PC-9 (cell line): ENCODE measurements around the gene ST8SIA1. TPM values are rescaled to one million over a fixed set of nuclear protein-coding genes. Genes with fewer than 3 reads are reported as not detected.

Source experiments
- BruUV-seq: library from RNA; stranded (reverse); fragments of 400-500 nt; replicated peaks from 2 replicates; lab custom pipeline; 2021; lab: Mats Ljungman, UMichigan
- CTCF ChIA-PET: fragments of 300-600 bp; sonication (Branson Sonifier 250); formaldehyde crosslinking; loops from one replicate; lab custom pipeline; 2022; ENCODE audit warnings: antibody characterized with exemption; lab: Charles Lee
- POLR2A ChIA-PET: fragments of 300-600 bp; sonication (Branson Sonifier 250); formaldehyde crosslinking; loops from one replicate; lab custom pipeline; 2022; ENCODE audit warnings: antibody characterized with exemption; ENCODE audit not compliant: unreplicated experiment; lab: Charles Lee
- DNase-seq, 2 experiments: peaks; one replicate each; pipeline versions ENCODE4 v3.0.0 to v3.0.0-alpha.2; 2015 to 2022; ENCODE audit warnings: mixed read lengths in 1 of 2
- H2AFZ ChIP-seq: fragments of 200-600 bp; sonication (generic); 2 replicates; pipeline ENCODE4 v1.8.1; 2017; ENCODE audit warnings: antibody characterized with exemption
- H3F3A ChIP-seq: fragments of 200-600 bp; sonication (generic); 2 replicates; pipeline ENCODE4 v1.8.1; 2017; ENCODE audit warnings: antibody characterized with exemption, mild to moderate bottlenecking, low read depth; ENCODE audit not compliant: insufficient read depth
- H3K27ac ChIP-seq: fragments of 200-600 bp; sonication (generic); 2 replicates; pipeline ENCODE4 v1.6.1; 2016; ENCODE audit warnings: mixed run types
- H3K27me3 ChIP-seq: fragments of 200-600 bp; sonication (generic); 2 replicates; pipeline ENCODE4 v1.6.1; 2016; ENCODE audit warnings: low read depth, mixed run types; ENCODE audit not compliant: insufficient read depth
- H3K36me3 ChIP-seq: fragments of 200-600 bp; sonication (generic); 2 replicates; pipeline ENCODE4 v1.6.1; 2016; ENCODE audit warnings: low read depth, mixed run types
- H3K4me1 ChIP-seq: fragments of 200-600 bp; sonication (generic); replicated peaks from 2 replicates; pipeline ENCODE4 v1.6.1; 2016; ENCODE audit warnings: mixed run types; ENCODE audit not compliant: insufficient read depth
- H3K4me2 ChIP-seq: fragments of 200-600 bp; sonication (generic); 2 replicates; pipeline ENCODE4 v1.6.1; 2017; ENCODE audit warnings: mixed run types
- H3K4me3 ChIP-seq: fragments of 200-600 bp; sonication (generic); 2 replicates; pipeline ENCODE4 v1.6.1; 2016; ENCODE audit warnings: mixed run types
- H3K79me2 ChIP-seq: fragments of 200-600 bp; sonication (generic); 2 replicates; pipeline ENCODE4 v1.6.1; 2017; ENCODE audit warnings: low read depth, mixed run types
- H3K9me2 ChIP-seq: fragments of 200-600 bp; sonication (generic); 2 replicates; pipeline ENCODE4 v1.8.1; 2017; ENCODE audit warnings: mild to moderate bottlenecking; ENCODE audit not compliant: insufficient read depth
- H3K9me3 ChIP-seq: fragments of 200-600 bp; sonication (generic); 2 replicates; pipeline ENCODE4 v1.8.1; 2016; ENCODE audit warnings: low read depth; ENCODE audit not compliant: insufficient read depth
- H4K20me1 ChIP-seq: fragments of 200-600 bp; sonication (generic); 2 replicates; pipeline ENCODE4 v1.8.1; 2017; ENCODE audit not compliant: insufficient read depth
- EZH2 ChIP-seq: fragments of 200-600 bp; sonication (generic); IDR thresholded peaks from 2 replicates; pipeline ENCODE4 v1.8.0; 2017; ENCODE audit warnings: antibody characterized with exemption, low read depth
- intact Hi-C: fragments of 100-400 bp; cut with micrococcal nuclease; formaldehyde crosslinking; loops from one replicate; pipeline ENCODE4 v1.10.0; 2022; ENCODE audit not compliant: unreplicated experiment
- total RNA-seq: library from RNA; stranded (reverse); gene quantifications from 2 replicates; pipeline ENCODE4 v1.2.3, GENCODE V29; 2021
- TF ChIP-seq, protein P1 (sequence below): fragments of 200-600 bp; sonication (generic); conservative IDR thresholded peaks from 2 replicates; pipeline ENCODE4 v1.6.1; 2017; ENCODE audit warnings: mixed run types, antibody characterized with exemption, mild to moderate bottlenecking, moderate library complexity

Gene ST8SIA1
- total RNA-seq, 1 experiment from 2014 or later: 3.1 TPM

GRCh38 chr12:22211128-22211527, 123.4 kb downstream of the ST8SIA1 start:
- Histone ChIP-seq H3K36me3 (no peaks in the 10 kb centered on the region), H3K9me3 (no peaks in the 10 kb centered on the region), H3K9me2 (no peaks in the 10 kb centered on the region), H3K4me3 (no peak overlapping the region), H3K27ac (no peak overlapping the region), H3K4me2 (no peak overlapping the region), H3F3A (no peaks in the 10 kb centered on the region), H2AFZ (no peak overlapping the region), H3K4me1 (no peaks in the 10 kb centered on the region), H3K79me2 (no peaks in the 10 kb centered on the region), H3K27me3 (no peaks in the 10 kb centered on the region), H4K20me1 (no peaks in the 10 kb centered on the region)
- TF ChIP-seq, protein P1, sequence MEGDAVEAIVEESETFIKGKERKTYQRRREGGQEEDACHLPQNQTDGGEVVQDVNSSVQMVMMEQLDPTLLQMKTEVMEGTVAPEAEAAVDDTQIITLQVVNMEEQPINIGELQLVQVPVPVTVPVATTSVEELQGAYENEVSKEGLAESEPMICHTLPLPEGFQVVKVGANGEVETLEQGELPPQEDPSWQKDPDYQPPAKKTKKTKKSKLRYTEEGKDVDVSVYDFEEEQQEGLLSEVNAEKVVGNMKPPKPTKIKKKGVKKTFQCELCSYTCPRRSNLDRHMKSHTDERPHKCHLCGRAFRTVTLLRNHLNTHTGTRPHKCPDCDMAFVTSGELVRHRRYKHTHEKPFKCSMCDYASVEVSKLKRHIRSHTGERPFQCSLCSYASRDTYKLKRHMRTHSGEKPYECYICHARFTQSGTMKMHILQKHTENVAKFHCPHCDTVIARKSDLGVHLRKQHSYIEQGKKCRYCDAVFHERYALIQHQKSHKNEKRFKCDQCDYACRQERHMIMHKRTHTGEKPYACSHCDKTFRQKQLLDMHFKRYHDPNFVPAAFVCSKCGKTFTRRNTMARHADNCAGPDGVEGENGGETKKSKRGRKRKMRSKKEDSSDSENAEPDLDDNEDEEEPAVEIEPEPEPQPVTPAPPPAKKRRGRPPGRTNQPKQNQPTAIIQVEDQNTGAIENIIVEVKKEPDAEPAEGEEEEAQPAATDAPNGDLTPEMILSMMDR: no peak
- TF ChIP-seq EZH2: no peak
- no peak for DNase-seq
- BruUV-seq: no TSS peak
- intact Hi-C loops: no loop called here
- ChIA-PET POLR2A (no interaction called here), CTCF (no interaction called here)

DNA sequence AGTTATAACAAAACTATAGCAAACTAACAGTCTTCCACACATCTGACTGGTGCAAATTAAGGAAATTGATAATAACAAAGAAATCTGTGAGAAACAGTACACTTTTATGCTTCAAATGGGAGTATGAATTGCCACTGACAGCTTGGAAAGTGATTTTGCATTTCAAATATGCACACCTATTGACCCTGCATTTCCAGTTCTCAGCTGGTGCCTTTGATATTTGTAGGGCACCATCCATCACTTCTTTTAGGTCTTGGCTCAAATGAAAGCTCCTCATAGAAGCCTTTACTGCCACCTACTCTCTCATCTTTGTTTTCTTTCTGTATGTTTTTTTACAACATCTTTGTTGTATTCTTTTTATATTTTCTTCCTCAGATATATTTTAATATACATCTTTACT, 125.1 kb downstream of the ST8SIA1 start:
- intact Hi-C loops: no loop called here
- H3K4me1 ChIP-seq: no peaks in the 10 kb centered on the region
- POLR2A ChIA-PET: no interaction called here
- no peak for DNase-seq
- no TSS peak for BruUV-seq
- no peaks in the 10 kb centered on the region for H3K27me3 ChIP-seq
- CTCF ChIA-PET: no interaction called here
- H3K4me3 ChIP-seq: no peak overlapping the region
- H3K4me2 ChIP-seq: no peak overlapping the region
- TF ChIP-seq, protein P1: no peak
- TF ChIP-seq EZH2: no peak
- H3K27ac ChIP-seq: no peak overlapping the region
- H4K20me1 ChIP-seq: no peaks in the 10 kb centered on the region
- H3K36me3 ChIP-seq: no peaks in the 10 kb centered on the region
- no peaks in the 10 kb centered on the region for H3K9me2 ChIP-seq
- H3F3A ChIP-seq: no peaks in the 10 kb centered on the region
- no peaks in the 10 kb centered on the region for H3K9me3 ChIP-seq
- H3K79me2 ChIP-seq: no peaks in the 10 kb centered on the region
- H2AFZ ChIP-seq: no peak overlapping the region

GRCh38 chr12:22206111-22206728, 128.3 kb downstream of the ST8SIA1 start:
- POLR2A ChIA-PET: interaction anchor here (0.7 kb wide), 1 partner anchor 954 kb away, joined by 6 read pairs; no protein-coding TSS in a partner anchor
- no peaks in the 10 kb centered on the region for H3K79me2 ChIP-seq
- intact Hi-C loops: no loop called here

More at GRCh38 chr12:22206111-22206728, 128.3 kb downstream of the ST8SIA1 start:
- Histone ChIP-seq H3K27ac (no peak overlapping the region), H3K9me2 (no peaks in the 10 kb centered on the region), H3K4me2 (no peak overlapping the region), H3K9me3 (peaks cover 4% of the 10 kb centered on the region; the same call in 1 of the 2 replicates), H3K27me3 (no peaks in the 10 kb centered on the region), H3K36me3 (no peaks in the 10 kb centered on the region), H3K4me3 (no peak overlapping the region), H4K20me1 (no peaks in the 10 kb centered on the region), H2AFZ (no peak overlapping the region), H3K4me1 (no peaks in the 10 kb centered on the region), H3F3A (no peaks in the 10 kb centered on the region)
- CTCF ChIA-PET: no interaction called here
- no peak for DNase-seq
- no TSS peak for BruUV-seq
- TF ChIP-seq, protein P1: no peak
- TF ChIP-seq EZH2: no peak
